ENCODE data around the gene CLTB.

The CLTB gene

GRCh38 chr5:176356179-176356566 lies 60.2 kb downstream of the CLTB start:
- TF ChIP-seq TAF1 (IDR thresholded peaks at IDR 0.05; ENCODE audit: borderline replicate concordance, insufficient read depth, low read length), result no peak
- no peak for TF ChIP-seq POLR2AphosphoS5 (IDR thresholded peaks at IDR 0.05; ENCODE audit: low read depth, low read length)
- TF ChIP-seq FOXP2 (optimal IDR thresholded peaks at IDR 0.05; ENCODE audit: borderline replicate concordance, extremely low read depth, extremely low read length, insufficient read depth), result no peak
- TF ChIP-seq SIN3A (IDR thresholded peaks at IDR 0.05; ENCODE audit: borderline replicate concordance, insufficient read depth, low read length), result no peak
- TF ChIP-seq REST (IDR thresholded peaks at IDR 0.05; ENCODE audit: insufficient read depth in 1 of 2, low read depth in 2 of 2, low read length in 2 of 2), result no peak

DNA sequence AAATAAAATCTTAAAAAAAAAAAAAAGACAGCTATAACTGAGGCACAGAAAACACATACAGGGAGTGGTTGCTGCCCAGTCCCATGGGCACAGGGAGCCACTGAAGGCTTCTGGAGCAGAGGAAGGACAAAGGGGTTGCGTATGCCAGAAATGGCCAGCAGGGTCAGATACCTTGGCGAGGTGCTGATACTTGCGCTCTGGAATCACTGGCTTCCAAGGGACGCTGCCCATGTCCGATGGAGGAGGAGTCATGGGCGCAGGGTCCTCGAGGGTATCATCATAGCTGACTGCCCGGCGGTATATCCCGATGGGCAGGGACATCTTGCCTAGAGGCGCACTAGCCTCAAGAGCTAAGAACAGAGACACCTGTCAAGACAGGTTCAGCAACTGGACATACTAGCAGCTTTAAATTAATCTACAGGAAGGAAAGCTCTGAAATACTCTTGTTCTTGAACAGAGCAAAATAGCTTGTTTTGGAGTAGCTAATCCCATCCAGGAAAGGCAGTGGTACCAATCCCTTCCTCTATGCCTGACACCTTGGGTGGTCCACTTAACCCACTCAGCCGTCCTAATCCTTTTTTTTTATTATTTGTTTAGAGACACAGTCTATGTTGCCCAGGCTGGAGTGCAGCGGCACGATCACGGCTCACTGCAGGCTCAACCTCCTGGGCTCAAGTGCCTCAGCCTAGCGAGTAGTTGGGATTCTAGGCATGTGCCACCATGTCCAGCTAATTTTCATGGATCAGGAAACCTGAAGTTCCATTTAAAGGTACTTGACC lies 60.8 kb downstream of the CLTB start:
- no peak for TF ChIP-seq SIN3A (IDR thresholded peaks at IDR 0.05; ENCODE audit: borderline replicate concordance, insufficient read depth, low read length)
- TF ChIP-seq FOXP2 (optimal IDR thresholded peaks at IDR 0.05; ENCODE audit: borderline replicate concordance, extremely low read depth, extremely low read length, insufficient read depth), result no peak

GRCh38 chr5:176353533-176353932 lies 62.8 kb downstream of the CLTB start:
- no peak for TF ChIP-seq TAF1 (IDR thresholded peaks at IDR 0.05; ENCODE audit: borderline replicate concordance, insufficient read depth, low read length)

DNA sequence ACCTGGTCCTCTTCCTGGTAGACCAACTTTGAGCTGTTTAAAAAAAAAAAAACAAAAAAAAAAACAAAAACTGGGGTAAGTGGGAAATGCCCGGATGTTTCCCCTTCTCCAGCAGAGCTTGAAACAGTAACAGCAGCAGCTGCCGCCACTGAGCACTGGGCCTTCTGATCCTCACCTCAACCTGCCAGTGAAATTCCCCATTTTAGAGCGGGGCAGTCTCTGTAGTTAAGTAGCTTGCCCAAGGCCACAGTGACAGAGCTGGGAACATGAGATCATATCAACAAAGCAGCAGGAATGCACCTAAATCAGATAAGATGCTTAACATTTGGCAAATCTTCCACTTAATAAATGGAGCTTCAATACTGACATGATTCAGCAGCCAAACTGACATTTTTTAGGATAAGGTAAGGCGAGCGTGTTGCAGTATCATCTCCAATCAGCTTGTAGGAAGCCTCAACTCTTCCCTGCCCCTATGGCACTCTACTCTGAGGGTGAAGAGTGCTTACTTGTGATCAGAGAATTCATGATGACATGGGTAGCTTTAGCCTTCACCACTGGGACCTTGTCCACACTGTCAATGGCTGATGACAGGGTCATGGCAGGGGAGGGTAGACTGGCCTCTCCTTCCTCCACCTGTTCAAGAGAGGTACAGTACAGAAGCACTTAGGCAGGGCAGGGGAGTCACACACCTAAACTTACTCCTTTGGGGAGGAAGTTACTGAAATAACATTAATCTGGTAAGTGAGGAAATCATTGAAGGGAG lies 64.0 kb downstream of the CLTB start:
- TF ChIP-seq REST (IDR thresholded peaks at IDR 0.05; ENCODE audit: insufficient read depth in 1 of 2, low read depth in 2 of 2, low read length in 2 of 2) (no peak), TAF1 (IDR thresholded peaks at IDR 0.05; ENCODE audit: borderline replicate concordance, insufficient read depth, low read length) (no peak), SIN3A (IDR thresholded peaks at IDR 0.05; ENCODE audit: borderline replicate concordance, insufficient read depth, low read length) (no peak), FOXP2 (optimal IDR thresholded peaks at IDR 0.05; ENCODE audit: borderline replicate concordance, extremely low read depth, extremely low read length, insufficient read depth) (no peak), POLR2AphosphoS5 (IDR thresholded peaks at IDR 0.05; ENCODE audit: low read depth, low read length) (no peak)

- TF ChIP-seq SIN3A (IDR thresholded peaks at IDR 0.05; ENCODE audit: borderline replicate concordance, insufficient read depth, low read length) (no peak), FOXP2 (optimal IDR thresholded peaks at IDR 0.05; ENCODE audit: borderline replicate concordance, extremely low read depth, extremely low read length, insufficient read depth) (no peak), REST (IDR thresholded peaks at IDR 0.05; ENCODE audit: insufficient read depth in 1 of 2, low read depth in 2 of 2, low read length in 2 of 2) (no peak), TAF1 (IDR thresholded peaks at IDR 0.05; ENCODE audit: borderline replicate concordance, insufficient read depth, low read length) (no peak), POLR2AphosphoS5 (IDR thresholded peaks at IDR 0.05; ENCODE audit: low read depth, low read length) (no peak)
These were observed 65.9 kb downstream of the CLTB start for GRCh38 chr5:176350416-176350815.

Data from PFSK-1 (cell line).